Suprapubic skin (tissue), 4 donors: ENCODE measurements around the gene SPOCK1. TPM values are rescaled to one million over a fixed set of nuclear protein-coding genes. Genes with fewer than 3 reads are reported as not detected.

Source experiments
- DNase-seq, 2 donors: peaks; one replicate each; pipeline ENCODE4 v3.0.0-alpha.2; 2019; ENCODE audit warnings: low spot score in 2 of 2
- H3K27ac ChIP-seq: fragments of 200-600 bp; sonication (generic); one replicate; pipeline ENCODE4 v1.5.1; 2019
- H3K27me3 ChIP-seq: fragments of 200-600 bp; sonication (generic); one replicate; pipeline ENCODE4 v1.5.1; 2019
- H3K36me3 ChIP-seq: fragments of 200-600 bp; sonication (generic); one replicate; pipeline ENCODE4 v1.5.1; 2019
- H3K4me1 ChIP-seq: fragments of 200-600 bp; sonication (generic); one replicate; pipeline ENCODE4 v1.5.1; 2019
- H3K4me3 ChIP-seq: fragments of 200-600 bp; sonication (generic); one replicate; pipeline ENCODE4 v1.5.1; 2019; ENCODE audit warnings: mild to moderate bottlenecking
- H3K9me3 ChIP-seq: fragments of 200-600 bp; sonication (generic); one replicate; pipeline ENCODE4 v1.5.1; 2019
- CTCF ChIP-seq, 2 donors: fragments of 200-600 bp in 1 of 2; fragments of 450-650 bp in 1 of 2; sonication (generic) in 1 of 2; IDR thresholded peaks; one replicate each; pipeline ENCODE4 v1.5.1; 2016 to 2019; ENCODE audit warnings: antibody characterized with exemption in 2 of 2, mild to moderate bottlenecking in 1 of 2, moderate library complexity in 1 of 2
- EP300 ChIP-seq: sonication (generic); formaldehyde crosslinking; IDR thresholded peaks from one replicate; pipeline ENCODE4 v1.6.1; 2017; ENCODE audit warnings: antibody characterized with exemption
- POLR2A ChIP-seq, 2 donors: fragments of 450-650 bp; IDR thresholded peaks; one replicate each; pipeline ENCODE4 v1.6.1; 2017; ENCODE audit warnings: antibody characterized with exemption in 2 of 2, mild to moderate bottlenecking in 2 of 2, moderate library complexity in 2 of 2
- POLR2AphosphoS5 ChIP-seq, 3 donors: sonication (generic); formaldehyde crosslinking; IDR thresholded peaks; one replicate each; pipeline ENCODE4 v1.6.1; 2017; ENCODE audit warnings: antibody characterized with exemption in 3 of 3
- WGBS: methylation state at CpG from one replicate; pipeline ENCODE4 v1.1.5; 2018; 5-methylcytosine and 5-hydroxymethylcytosine counted together
- total RNA-seq, 4 donors: library from RNA; depleted of rRNA; stranded (reverse); fragments of >200 nt; gene quantifications; one replicate each; pipeline ENCODE4 v1.1.0, GENCODE V29; 2016

Gene SPOCK1
- total RNA-seq, 4 donors from 2014 or later, result 3.9 to 11.6 (median 5.4) TPM

GRCh38 chr5:137355708-137356107, 143.4 kb downstream of the SPOCK1 start:
- TF ChIP-seq POLR2AphosphoS5 (IDR thresholded peaks at IDR 0.05) (no peak), EP300 (no peak), POLR2A (IDR thresholded peaks at IDR 0.05) (no peak), CTCF (IDR thresholded peaks at IDR 0.05) (no peak)
- H3K27me3 ChIP-seq, result peaks cover 4% of the 10 kb centered on the region
- 88% methylated on average over 4 of the region's 4 CpGs for WGBS

GRCh38 chr5:137352095-137352494, 147.0 kb downstream of the SPOCK1 start:
- TF ChIP-seq CTCF (IDR thresholded peaks at IDR 0.05) (no peak), POLR2AphosphoS5 (IDR thresholded peaks at IDR 0.05) (no peak), POLR2A (IDR thresholded peaks at IDR 0.05) (no peak), EP300 (no peak)
- no peaks in the 10 kb centered on the region for H3K36me3 ChIP-seq
- H3K9me3 ChIP-seq, result no peaks in the 10 kb centered on the region
- H3K4me3 ChIP-seq, result no peak overlapping the region
- 81% methylated on average over 5 of the region's 5 CpGs for WGBS
- no peaks in the 10 kb centered on the region for H3K4me1 ChIP-seq
- H3K27ac ChIP-seq, result no peak overlapping the region
- H3K27me3 ChIP-seq, result peaks cover 4% of the 10 kb centered on the region
- DNase-seq, result no peak

More at GRCh38 chr5:137355708-137356107, 143.4 kb downstream of the SPOCK1 start:
- Histone ChIP-seq H3K4me1 (no peaks in the 10 kb centered on the region), H3K9me3 (no peaks in the 10 kb centered on the region), H3K36me3 (no peaks in the 10 kb centered on the region), H3K4me3 (no peak overlapping the region), H3K27ac (no peak overlapping the region)
- DNase-seq, result no peak

- 62% methylated on average over 6 of the region's 6 CpGs for WGBS
Measured at GRCh38 chr5:137350791-137351190, 148.3 kb downstream of the SPOCK1 start.

GRCh38 chr5:137348759-137349158, 150.4 kb downstream of the SPOCK1 start:
- WGBS, result 81% methylated on average over 3 of the region's 3 CpGs
- Histone ChIP-seq H3K27ac (no peak overlapping the region), H3K9me3 (no peaks in the 10 kb centered on the region), H3K4me3 (no peak overlapping the region), H3K36me3 (no peaks in the 10 kb centered on the region), H3K27me3 (no peaks in the 10 kb centered on the region), H3K4me1 (no peaks in the 10 kb centered on the region)
- TF ChIP-seq CTCF (IDR thresholded peaks at IDR 0.05) (no peak), POLR2AphosphoS5 (IDR thresholded peaks at IDR 0.05) (no peak), EP300 (no peak), POLR2A (IDR thresholded peaks at IDR 0.05) (no peak)
- no peak for DNase-seq

More at GRCh38 chr5:137350791-137351190, 148.3 kb downstream of the SPOCK1 start:
- Histone ChIP-seq H3K36me3 (no peaks in the 10 kb centered on the region), H3K9me3 (no peaks in the 10 kb centered on the region), H3K4me1 (no peaks in the 10 kb centered on the region), H3K4me3 (no peak overlapping the region), H3K27me3 (peaks cover 3% of the 10 kb centered on the region), H3K27ac (no peak overlapping the region)
- DNase-seq, result no peak
- TF ChIP-seq POLR2AphosphoS5 (IDR thresholded peaks at IDR 0.05), result no peak
- TF ChIP-seq POLR2A (IDR thresholded peaks at IDR 0.05), result no peak
- no peak for TF ChIP-seq CTCF (IDR thresholded peaks at IDR 0.05)
- TF ChIP-seq EP300, result no peak

- no peak for DNase-seq
Measured at GRCh38 chr5:137347865-137348264, 151.3 kb downstream of the SPOCK1 start.

GRCh38 chr5:137346281-137346680, 152.8 kb downstream of the SPOCK1 start:
- 86% methylated on average over 3 of the region's 3 CpGs for WGBS
- no peak for TF ChIP-seq CTCF (IDR thresholded peaks at IDR 0.05)
- TF ChIP-seq EP300, result no peak
- no peak for TF ChIP-seq POLR2A (IDR thresholded peaks at IDR 0.05)
- TF ChIP-seq POLR2AphosphoS5 (IDR thresholded peaks at IDR 0.05), result no peak
- no peaks in the 10 kb centered on the region for H3K27me3 ChIP-seq

More at GRCh38 chr5:137347865-137348264, 151.3 kb downstream of the SPOCK1 start:
- Histone ChIP-seq H3K27ac (no peak overlapping the region), H3K4me1 (no peaks in the 10 kb centered on the region), H3K27me3 (no peaks in the 10 kb centered on the region), H3K36me3 (no peaks in the 10 kb centered on the region), H3K4me3 (no peak overlapping the region), H3K9me3 (no peaks in the 10 kb centered on the region)
- whole genome bisulfite sequencing, result 61% methylated on average over 3 of the region's 3 CpGs
- TF ChIP-seq EP300, result no peak

More at GRCh38 chr5:137346281-137346680, 152.8 kb downstream of the SPOCK1 start:
- Histone ChIP-seq H3K4me1 (no peaks in the 10 kb centered on the region), H3K36me3 (no peaks in the 10 kb centered on the region), H3K9me3 (no peaks in the 10 kb centered on the region), H3K4me3 (no peak overlapping the region), H3K27ac (no peak overlapping the region)
- DNase-seq, result no peak
